ENCODE data around the gene ELOVL5.
"Not testable (repeated sequence)": the region's sequence is repeated elsewhere in the genome, so short reads cannot be mapped to it uniquely, and the experiment has no call there.

The ELOVL5 gene

GRCh38 chr6:53318429-53318828, 30.3 kb downstream of the ELOVL5 start:
- DNase-seq: no peak

DNA sequence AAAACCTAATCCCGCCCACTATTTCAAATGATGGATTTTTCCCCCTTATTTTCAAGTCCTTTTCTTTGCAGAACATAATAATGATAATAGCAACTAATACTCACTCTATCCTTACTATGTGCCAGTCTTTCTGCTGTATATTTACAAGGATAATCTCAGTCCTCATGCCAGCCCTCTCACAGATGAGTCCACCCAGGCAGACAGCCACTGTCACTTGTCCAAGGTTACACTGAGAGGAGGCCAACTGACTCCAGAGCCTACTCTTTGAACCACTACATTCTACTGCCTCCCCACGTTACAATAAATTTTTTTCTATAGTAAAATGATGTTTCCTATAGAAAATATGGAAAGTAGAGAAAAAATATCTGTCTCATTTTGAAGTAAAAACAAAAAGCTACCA, 30.9 kb downstream of the ELOVL5 start:
- H3K36me3 ChIP-seq (replicated peaks): no peaks in the 10 kb centered on the region
- no peak overlapping the region for H3K4me3 ChIP-seq (ENCODE audit: low read depth, low read length)
- no peaks in the 10 kb centered on the region for H3K27me3 ChIP-seq (replicated peaks)
- TF ChIP-seq CTCF (IDR thresholded peaks at IDR 0.05; ENCODE audit: low read depth, low read length, missing control alignments): no peak
- in situ Hi-C loops (cut with HindIII; ENCODE audit: low pct_ligation_motif_present, low sequenced_read_pairs): no loop called here
- no peak for DNase-seq
- H3K27ac ChIP-seq: no peak overlapping the region

More at GRCh38 chr6:53318429-53318828, 30.3 kb downstream of the ELOVL5 start:
- H3K27ac ChIP-seq: no peak overlapping the region
- in situ Hi-C loops (cut with HindIII; ENCODE audit: low pct_ligation_motif_present, low sequenced_read_pairs): no loop called here
- no peak for TF ChIP-seq CTCF (IDR thresholded peaks at IDR 0.05; ENCODE audit: low read depth, low read length, missing control alignments)
- no peaks in the 10 kb centered on the region for H3K36me3 ChIP-seq (replicated peaks)
- no peaks in the 10 kb centered on the region for H3K27me3 ChIP-seq (replicated peaks)
- H3K4me3 ChIP-seq (ENCODE audit: low read depth, low read length): no peak overlapping the region

- in situ Hi-C loops (cut with HindIII; ENCODE audit: low pct_ligation_motif_present, low sequenced_read_pairs); DNase-seq; H3K4me3 ChIP-seq (ENCODE audit: low read depth, low read length); H3K27ac ChIP-seq; H3K36me3 ChIP-seq (replicated peaks); H3K27me3 ChIP-seq (replicated peaks): not testable (repeated sequence)
These were observed 31.5 kb downstream of the ELOVL5 start for GRCh38 chr6:53317299-53317698.

- no peak for TF ChIP-seq CTCF (IDR thresholded peaks at IDR 0.05; ENCODE audit: low read depth, low read length, missing control alignments)
- DNase-seq: no peak
- no peaks in the 10 kb centered on the region for H3K36me3 ChIP-seq (replicated peaks)
- no peaks in the 10 kb centered on the region for H3K27me3 ChIP-seq (replicated peaks)
- no peak overlapping the region for H3K27ac ChIP-seq
- in situ Hi-C loops (cut with HindIII; ENCODE audit: low pct_ligation_motif_present, low sequenced_read_pairs): no loop called here
- H3K4me3 ChIP-seq (ENCODE audit: low read depth, low read length): no peak overlapping the region
These were observed 32.6 kb downstream of the ELOVL5 start for GRCh38 chr6:53316142-53316541.

DNA sequence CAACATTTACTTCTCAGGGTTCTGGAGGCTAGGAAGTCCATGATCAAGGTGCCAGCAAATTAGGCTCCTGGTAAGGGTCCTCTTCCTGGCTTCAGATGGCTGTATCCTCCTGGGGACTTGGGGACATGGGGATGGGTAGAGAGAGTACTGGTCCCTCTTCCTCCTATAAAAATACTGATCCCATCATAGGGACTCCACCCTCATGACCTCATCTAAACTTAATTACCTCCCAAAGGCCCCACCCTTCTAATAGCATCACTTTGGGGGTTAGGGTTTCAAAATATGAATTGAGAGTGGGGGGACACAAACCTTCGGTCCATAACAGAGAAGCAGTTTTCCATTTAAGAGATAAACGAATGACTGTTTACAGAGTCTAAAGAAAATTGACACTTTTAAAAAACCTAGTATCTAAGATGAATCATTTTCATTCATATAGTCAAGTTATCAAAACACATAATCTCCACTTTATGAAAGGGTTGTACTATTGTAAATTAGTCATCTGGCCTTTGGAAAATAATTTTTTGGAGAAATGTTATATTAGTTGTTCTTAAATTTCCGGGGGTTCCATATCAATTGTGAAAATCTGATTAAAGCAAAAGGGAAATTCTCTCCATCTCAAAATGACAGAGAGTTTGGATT, 33.5 kb downstream of the ELOVL5 start:
- Histone ChIP-seq H3K27me3 (replicated peaks) (no peaks in the 10 kb centered on the region), H3K4me3 (ENCODE audit: low read depth, low read length) (no peak overlapping the region), H3K36me3 (replicated peaks) (no peaks in the 10 kb centered on the region), H3K27ac (no peak overlapping the region)
- in situ Hi-C loops (cut with HindIII; ENCODE audit: low pct_ligation_motif_present, low sequenced_read_pairs): no loop called here
- no peak for TF ChIP-seq CTCF (IDR thresholded peaks at IDR 0.05; ENCODE audit: low read depth, low read length, missing control alignments)
- no peak for DNase-seq

DNA sequence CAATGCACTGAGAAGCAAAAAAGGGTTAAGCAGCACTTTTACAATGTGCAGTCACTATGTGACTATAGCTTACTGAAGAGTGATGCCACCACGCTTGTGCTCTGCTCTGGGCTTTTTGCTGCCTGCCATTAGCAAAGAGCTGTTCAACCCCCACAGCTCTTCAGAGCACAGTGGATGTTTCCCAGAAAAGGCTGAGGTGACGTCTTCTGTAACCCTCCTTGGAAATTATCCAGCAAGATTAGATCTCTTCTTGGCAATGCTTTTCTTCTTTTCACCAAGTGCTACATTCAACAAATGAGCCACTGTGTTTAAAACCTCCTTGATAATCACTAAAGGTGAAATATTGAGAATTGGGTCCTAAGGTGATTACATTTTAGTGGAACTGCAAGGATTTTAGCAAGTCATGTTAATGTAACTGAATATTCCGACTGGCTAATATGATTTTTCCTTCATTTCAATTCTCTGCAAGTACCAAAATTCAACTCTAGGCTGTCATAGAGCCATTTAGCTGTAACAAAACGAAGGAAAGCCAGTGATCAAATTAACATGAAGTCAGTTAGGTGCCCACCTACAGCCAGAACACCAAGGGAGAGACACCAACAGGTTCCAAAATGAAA, 34.9 kb downstream of the ELOVL5 start:
- no peak for TF ChIP-seq CTCF (IDR thresholded peaks at IDR 0.05; ENCODE audit: low read depth, low read length, missing control alignments)
- DNase-seq: peak; percentile 61
- Histone ChIP-seq H3K27me3 (replicated peaks) (no peaks in the 10 kb centered on the region), H3K4me3 (ENCODE audit: low read depth, low read length) (no peak overlapping the region), H3K27ac (no peak overlapping the region), H3K36me3 (replicated peaks) (no peaks in the 10 kb centered on the region)
- in situ Hi-C loops (cut with HindIII; ENCODE audit: low pct_ligation_motif_present, low sequenced_read_pairs): no loop called here

Data from brain microvascular endothelial cell (primary cell).